HG02571 (cell line): Measurements from ENCODE around the gene EXOG.

Experiments
- ATAC-seq: cut with Tn5 transposase; IDR thresholded peaks from one replicate; pipeline ENCODE4 v1.9.1; 2021; ENCODE audit warnings: mild to moderate bottlenecking, moderate library complexity; ENCODE audit not compliant: unreplicated experiment

Gene EXOG

DNA sequence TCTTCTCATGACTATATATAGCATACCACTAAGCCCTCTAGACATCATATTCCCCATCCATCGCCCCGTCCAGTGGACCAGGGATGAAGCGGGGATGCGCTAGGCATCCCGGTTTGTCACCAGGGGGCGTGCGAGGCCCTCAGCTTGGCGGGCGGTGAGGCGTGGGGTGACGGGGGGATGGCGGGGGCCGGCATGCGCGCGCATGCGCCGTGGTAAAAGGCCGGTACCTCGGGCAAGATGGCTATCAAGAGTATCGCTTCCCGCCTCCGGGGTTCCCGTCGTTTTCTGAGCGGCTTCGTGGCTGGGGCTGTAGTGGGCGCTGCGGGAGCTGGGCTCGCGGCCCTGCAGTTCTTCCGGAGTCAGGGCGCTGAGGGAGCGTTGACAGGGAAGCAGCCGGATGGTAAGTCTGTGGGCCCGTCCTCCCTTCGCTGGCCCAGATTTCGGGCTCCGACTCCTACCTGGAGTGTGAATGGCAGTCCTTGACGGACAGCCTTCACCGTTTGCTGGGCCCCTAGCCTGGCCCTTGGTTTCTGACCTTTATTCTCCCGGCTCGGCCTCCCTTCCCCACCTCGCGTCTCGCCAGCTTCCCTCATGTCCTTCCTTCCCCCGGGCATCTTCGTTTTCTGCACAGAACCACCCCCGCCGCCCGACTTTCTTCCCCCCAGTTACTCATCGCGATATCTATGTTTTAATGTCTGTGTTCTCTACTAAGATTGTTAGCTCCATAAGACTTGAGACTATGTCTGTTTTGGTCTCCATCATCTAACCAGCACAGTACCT is at the start of gene EXOG:
TSS of gene EXOG (plus strand) at position 210 of the 780 bp plus-strand sequence. CDS start at position 238, 28 bp downstream.
- peak; percentile 91 for ATAC-seq

GRCh38 chr3:38446812-38447211 is 49.3 kb upstream of the EXOG start:
- no peak for ATAC-seq

DNA sequence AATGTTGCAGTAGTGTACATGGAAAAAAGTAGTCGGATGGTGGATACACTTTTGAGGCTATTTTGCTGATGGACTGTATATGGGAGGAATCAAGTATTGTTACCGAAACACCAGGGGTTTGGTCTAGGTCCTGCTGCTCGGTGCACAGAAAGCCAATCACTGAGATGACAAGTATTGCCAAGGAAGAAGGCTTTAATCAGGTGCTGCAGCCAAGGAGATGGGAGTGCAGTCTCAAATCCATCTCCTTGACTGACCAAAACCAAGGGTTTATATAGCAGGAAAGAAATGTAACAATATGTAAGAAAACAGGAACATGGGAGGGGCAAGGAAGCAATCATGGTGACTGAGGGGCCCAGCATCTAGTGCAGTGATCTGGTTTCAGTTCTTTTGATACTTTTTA is 45.3 kb upstream of the EXOG start:
- ATAC-seq: no peak

DNA sequence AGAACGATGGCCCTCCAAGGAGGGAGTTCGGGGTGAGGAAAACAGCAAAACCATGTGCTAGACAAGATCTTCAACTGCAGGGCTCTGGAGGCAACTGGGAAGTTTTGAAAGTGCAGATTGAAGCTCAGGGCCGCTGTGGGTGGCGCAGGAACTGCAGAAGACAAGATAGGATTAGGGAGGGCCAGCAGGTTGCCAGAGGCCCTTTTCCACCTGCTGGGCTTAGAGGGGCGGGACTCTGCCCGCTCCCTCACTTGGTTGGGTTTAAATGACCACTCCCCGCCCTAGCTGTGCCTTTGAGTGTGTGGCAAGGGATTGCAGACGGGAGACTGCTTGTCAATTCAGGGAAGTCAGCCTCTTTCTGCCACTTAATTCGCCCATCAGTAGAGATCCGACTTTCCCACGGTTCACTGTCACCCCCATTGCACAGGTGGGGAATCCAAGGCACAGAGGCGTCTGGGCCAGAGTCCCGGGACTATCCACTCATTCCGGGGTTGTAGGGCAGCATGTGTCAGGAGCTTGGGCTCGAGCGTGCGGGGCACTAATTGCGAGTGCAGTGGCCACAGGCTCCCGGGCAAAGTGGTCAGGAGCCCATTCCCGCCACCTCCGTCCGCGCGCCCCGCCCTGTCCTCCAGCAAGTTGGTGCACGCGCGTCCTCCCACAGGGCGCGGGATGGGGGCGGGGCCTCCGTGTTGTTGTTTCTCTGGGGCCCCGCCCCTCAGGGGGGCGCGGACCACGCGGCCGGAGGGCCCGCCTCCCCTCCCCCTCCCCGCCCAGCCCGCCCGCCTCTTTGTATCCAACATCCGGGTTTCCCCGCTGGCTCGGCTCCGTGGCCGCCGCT is 42.8 kb upstream of the EXOG start, which contains the start of gene ACVR2B:
TSS of gene ACVR2B (plus strand) at position 816 of the 838 bp plus-strand sequence. CDS start 433 bp downstream, outside the sequence.
- peak; percentile 44 for ATAC-seq

- no peak for ATAC-seq
These were observed 42.3 kb upstream of the EXOG start for GRCh38 chr3:38453913-38454177.

DNA sequence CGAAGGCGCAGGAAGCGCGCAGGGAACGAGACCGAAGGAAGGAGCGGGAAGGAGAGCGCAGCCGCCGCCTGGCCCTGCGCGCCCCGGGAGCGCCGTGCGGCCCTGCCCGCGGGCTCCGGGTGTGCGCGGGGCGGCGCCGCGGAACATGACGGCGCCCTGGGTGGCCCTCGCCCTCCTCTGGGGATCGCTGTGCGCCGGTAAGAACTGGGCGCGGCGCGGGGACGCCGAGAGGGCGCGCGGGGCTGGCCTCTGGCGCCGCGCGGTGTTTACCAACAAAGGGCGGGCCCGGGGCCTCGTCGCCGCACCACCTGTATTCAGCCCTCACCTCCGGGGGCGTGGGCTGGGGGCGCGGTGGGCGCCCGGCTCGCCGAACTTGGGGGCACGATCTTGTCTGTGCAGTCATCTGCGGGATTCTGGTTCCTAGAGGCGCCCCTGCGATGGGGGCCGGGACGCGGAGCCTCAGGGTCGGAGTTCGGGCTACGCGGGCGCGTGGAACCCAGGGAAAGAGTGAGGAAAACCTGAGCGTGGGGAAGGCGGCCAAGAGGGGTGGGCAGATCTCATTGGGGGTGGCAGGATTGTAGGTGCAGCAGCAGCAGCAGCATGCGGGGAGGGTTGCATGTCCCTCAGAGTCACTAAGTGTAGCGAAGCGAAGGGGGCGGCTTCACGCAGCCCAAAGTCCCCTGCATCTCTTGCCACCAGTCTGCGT is 41.8 kb upstream of the EXOG start:
- ATAC-seq: peak; percentile 21

GRCh38 chr3:38454884-38455638 is 41.1 kb upstream of the EXOG start:
- ATAC-seq: no peak

- no peak for ATAC-seq
These were observed 40.3 kb upstream of the EXOG start for GRCh38 chr3:38455639-38456430.

- no peak for ATAC-seq
These were observed 38.8 kb upstream of the EXOG start for GRCh38 chr3:38457111-38458003.

GRCh38 chr3:38458796-38459498 is 37.2 kb upstream of the EXOG start:
- ATAC-seq: no peak

DNA sequence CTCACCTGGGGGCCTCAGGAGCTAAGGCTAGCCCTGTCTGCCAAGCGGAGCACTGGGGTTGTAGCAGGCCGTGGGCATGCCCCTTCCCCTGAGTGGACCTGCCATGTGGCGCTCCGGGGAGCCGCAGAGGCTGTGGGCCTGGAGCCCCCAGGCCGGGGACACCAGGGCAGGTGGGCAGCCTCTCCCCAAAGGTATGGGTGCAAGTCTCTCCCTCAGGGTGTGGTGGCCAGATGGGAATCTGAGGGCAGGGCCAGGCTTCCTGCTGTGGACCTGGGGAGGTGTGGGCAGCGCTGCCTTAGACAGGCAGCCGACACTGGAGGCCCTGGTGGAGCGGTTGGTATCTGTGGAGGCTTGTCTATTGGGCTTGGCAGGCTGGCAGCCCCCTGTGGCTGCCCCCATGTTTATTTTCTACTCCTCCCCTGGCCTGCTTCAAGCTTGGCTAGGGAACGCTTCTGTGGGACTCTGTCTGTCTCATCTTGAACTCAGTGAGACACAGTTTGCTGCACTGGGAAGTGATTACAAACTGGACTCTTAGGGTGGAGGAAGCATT is 36.6 kb upstream of the EXOG start:
- no peak for ATAC-seq

- no peak for ATAC-seq
These were observed 35.5 kb upstream of the EXOG start for GRCh38 chr3:38460377-38461270.

- no peak for ATAC-seq
These were observed 30.5 kb upstream of the EXOG start for GRCh38 chr3:38465588-38466154.

DNA sequence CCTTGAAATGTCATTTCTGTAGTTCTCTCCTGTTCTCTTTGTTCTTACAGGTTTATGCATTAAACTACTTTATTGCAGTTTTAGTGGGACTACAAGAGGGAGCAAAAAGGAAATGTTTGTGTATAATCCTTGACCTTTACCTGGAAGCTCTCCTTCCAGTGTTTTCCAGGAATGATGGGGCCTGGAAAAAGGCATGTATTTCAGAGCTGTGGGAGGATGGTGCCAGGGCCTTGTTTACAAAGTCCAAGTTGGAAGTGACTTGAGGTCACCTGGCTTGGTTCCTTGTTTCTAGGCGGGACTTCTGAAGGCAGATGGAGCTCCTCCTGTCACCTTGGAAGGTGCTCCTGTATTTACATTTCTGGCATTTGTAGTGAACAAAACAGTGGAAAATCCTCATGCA is 27.4 kb upstream of the EXOG start:
- no peak for ATAC-seq

- ATAC-seq: no peak
These were observed 26.3 kb upstream of the EXOG start for GRCh38 chr3:38469852-38470251.

DNA sequence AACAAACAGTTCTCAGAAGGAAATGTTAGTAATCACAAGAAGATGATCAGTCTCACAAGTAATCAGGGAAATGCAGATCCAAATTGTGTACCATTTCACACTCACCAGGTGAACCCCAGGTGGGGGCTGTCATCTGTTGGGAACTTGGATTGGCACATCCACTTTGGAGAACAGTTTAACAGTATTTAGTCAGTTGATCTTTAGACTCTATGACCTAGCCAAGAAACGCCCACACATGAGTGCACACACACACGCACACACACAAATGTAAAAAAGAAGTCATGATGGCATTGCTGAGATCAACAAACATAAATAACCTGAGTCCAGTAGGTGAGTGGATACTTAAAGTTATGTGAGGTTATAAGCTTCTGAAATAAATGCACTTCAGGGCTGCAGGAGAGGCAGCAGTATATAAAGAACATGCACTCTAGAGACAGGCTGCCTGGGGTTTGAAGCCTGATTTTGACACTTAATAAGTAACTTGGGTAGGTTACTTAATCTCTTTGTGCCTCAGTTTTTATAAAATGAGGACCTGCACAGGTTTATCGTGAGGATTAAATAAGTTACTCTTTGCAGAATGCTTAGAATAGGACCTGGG is 24.8 kb upstream of the EXOG start:
- no peak for ATAC-seq
